Thymus (tissue), 11 donors: Measurements from ENCODE around the gene RFXAP. TPM values are rescaled to one million over a fixed set of nuclear protein-coding genes. Genes with fewer than 3 reads are reported as not detected.

Experiments
- DNase-seq, 9 donors: peaks; one replicate each; pipeline ENCODE4 v3.0.0-alpha.2; 2013; ENCODE audit warnings: low spot score in 9 of 9, low read depth in 6 of 9, missing footprints in 1 of 9
- H3K27ac ChIP-seq, 2 donors: one replicate each; pipeline ENCODE4 v1.5.1; 2013; ENCODE audit warnings: control low read depth in 1 of 2, low read depth in 1 of 2, low read length in 1 of 2, mild to moderate bottlenecking in 1 of 2, moderate library complexity in 1 of 2
- H3K27me3 ChIP-seq, 2 donors: one replicate each; pipeline ENCODE4 v1.5.1; 2013; ENCODE audit warnings: low read length in 1 of 2; ENCODE audit not compliant: control insufficient read depth in 2 of 2, insufficient read depth in 1 of 2
- H3K36me3 ChIP-seq, 2 donors: one replicate each; pipeline ENCODE4 v1.5.1; 2013; ENCODE audit warnings: low read length in 1 of 2, mild to moderate bottlenecking in 1 of 2, moderate library complexity in 1 of 2; ENCODE audit not compliant: control insufficient read depth in 2 of 2, insufficient read depth in 2 of 2
- H3K4me1 ChIP-seq, 2 donors: one replicate each; pipeline ENCODE4 v1.5.1; 2013; ENCODE audit warnings: low read length in 2 of 2; ENCODE audit not compliant: control insufficient read depth in 2 of 2, insufficient read depth in 2 of 2
- H3K4me3 ChIP-seq, 2 donors: one replicate each; pipeline ENCODE4 v1.5.1; 2013; ENCODE audit warnings: low read length in 2 of 2, control low read depth in 1 of 2, mild to moderate bottlenecking in 1 of 2
- H3K9me3 ChIP-seq, 2 donors: one replicate each; pipeline ENCODE4 v1.5.1; 2013; ENCODE audit warnings: low read length in 1 of 2, mild to moderate bottlenecking in 1 of 2; ENCODE audit not compliant: control insufficient read depth in 2 of 2, insufficient read depth in 1 of 2
- WGBS: extraction: QIAGEN DNeasy Blood & Tissue Kit; methylation state at CpG from one replicate; pipeline ENCODE4 v1.1.7; 2013; 5-methylcytosine and 5-hydroxymethylcytosine counted together
- polyA plus RNA-seq: library from polyadenylated mRNA; stranded (reverse); fragments of 200-250 nt; gene quantifications from one replicate; pipeline ENCODE4 v1.2.3, GENCODE V29; 2013
- total RNA-seq: library from RNA; stranded (reverse); fragments of 120-200 nt; gene quantifications from one replicate; pipeline ENCODE4 v1.2.4, GENCODE V29; 2013
- donor health status: healthy.

The RFXAP gene
- total and polyA plus RNA-seq, 2 donors: 2.6 to 9.1 TPM

- no peak for DNase-seq
- H3K4me1 ChIP-seq: no peaks in the 10 kb centered on the region
- WGBS: 97% methylated on average over 1 of the region's 1 CpG
- no peaks in the 10 kb centered on the region for H3K9me3 ChIP-seq
- H3K4me3 ChIP-seq: no peak overlapping the region
- H3K27ac ChIP-seq: no peak overlapping the region
- H3K27me3 ChIP-seq: no peaks in the 10 kb centered on the region
- H3K36me3 ChIP-seq: peaks cover 16 to 20% of the 10 kb centered on the region in 2 donors
Observed at GRCh38 chr13:36829753-36830152, 10.7 kb downstream of the RFXAP start.

GRCh38 chr13:36831291-36831690 lies 12.3 kb downstream of the RFXAP start:
- Histone ChIP-seq H3K36me3 (peaks cover 16 to 17% of the 10 kb centered on the region in 2 donors), H3K27ac (no peak overlapping the region), H3K9me3 (no peaks in the 10 kb centered on the region), H3K27me3 (no peaks in the 10 kb centered on the region), H3K4me3 (no peak overlapping the region), H3K4me1 (no peaks in the 10 kb centered on the region)
- no peak for DNase-seq
- WGBS: 97% methylated on average over 3 of the region's 3 CpGs

GRCh38 chr13:36834299-36834698 lies 15.3 kb downstream of the RFXAP start:
- no peak overlapping the region for H3K4me3 ChIP-seq
- no peak overlapping the region for H3K27ac ChIP-seq
- H3K4me1 ChIP-seq: no peaks in the 10 kb centered on the region
- H3K36me3 ChIP-seq: peaks cover 6 to 12% of the 10 kb centered on the region in 2 donors
- no peaks in the 10 kb centered on the region for H3K27me3 ChIP-seq
- no peaks in the 10 kb centered on the region for H3K9me3 ChIP-seq
- 99% methylated on average over 3 of the region's 3 CpGs for WGBS
- DNase-seq: no peak

- H3K36me3 ChIP-seq: peaks cover 0 to 4% of the 10 kb centered on the region in 2 donors
- H3K4me1 ChIP-seq: no peaks in the 10 kb centered on the region
- no peaks in the 10 kb centered on the region for H3K27me3 ChIP-seq
- 73% methylated on average over 4 of the region's 4 CpGs for WGBS
- H3K9me3 ChIP-seq: no peaks in the 10 kb centered on the region
- H3K4me3 ChIP-seq: no peak overlapping the region
- no peak for DNase-seq
- H3K27ac ChIP-seq: no peak overlapping the region
Observed at GRCh38 chr13:36837354-36838092, 18.5 kb downstream of the RFXAP start.

- 96% methylated on average over 3 of the region's 3 CpGs for WGBS
- H3K4me3 ChIP-seq: no peak overlapping the region
- no peaks in the 10 kb centered on the region for H3K27me3 ChIP-seq
- no peaks in the 10 kb centered on the region for H3K4me1 ChIP-seq
- no peaks in the 10 kb centered on the region for H3K9me3 ChIP-seq
- H3K36me3 ChIP-seq: peaks cover 4% of the 10 kb centered on the region in 2 donors
- DNase-seq: no peak
- no peak overlapping the region for H3K27ac ChIP-seq
Observed at GRCh38 chr13:36839281-36839680, 20.3 kb downstream of the RFXAP start.

- Histone ChIP-seq H3K4me3 (no peak overlapping the region), H3K27me3 (no peaks in the 10 kb centered on the region), H3K9me3 (no peaks in the 10 kb centered on the region), H3K36me3 (peaks cover 4% of the 10 kb centered on the region in 2 donors), H3K4me1 (no peaks in the 10 kb centered on the region), H3K27ac (no peak overlapping the region)
- WGBS: 97% methylated on average over 12 of the region's 12 CpGs
- no peak for DNase-seq
Observed at GRCh38 chr13:36839981-36840380, 21.0 kb downstream of the RFXAP start.

GRCh38 chr13:36840718-36841250 lies 21.8 kb downstream of the RFXAP start:
- Histone ChIP-seq H3K27ac (no peak overlapping the region), H3K36me3 (peaks cover 4% of the 10 kb centered on the region in 2 donors), H3K9me3 (no peaks in the 10 kb centered on the region), H3K27me3 (no peaks in the 10 kb centered on the region), H3K4me3 (no peak overlapping the region), H3K4me1 (no peaks in the 10 kb centered on the region)
- WGBS: 53% methylated on average over 3 of the region's 3 CpGs
- no peak for DNase-seq

- Histone ChIP-seq H3K9me3 (no peaks in the 10 kb centered on the region), H3K27me3 (no peaks in the 10 kb centered on the region), H3K36me3 (peaks cover 4% of the 10 kb centered on the region in 2 donors), H3K4me1 (no peaks in the 10 kb centered on the region), H3K27ac (no peak overlapping the region), H3K4me3 (no peak overlapping the region)
- 96% methylated on average over 5 of the region's 5 CpGs for WGBS
- DNase-seq: no peak
Observed at GRCh38 chr13:36841391-36841790, 22.4 kb downstream of the RFXAP start.

- Histone ChIP-seq H3K9me3 (no peaks in the 10 kb centered on the region), H3K27me3 (no peaks in the 10 kb centered on the region), H3K4me1 (no peaks in the 10 kb centered on the region), H3K4me3 (no peak overlapping the region), H3K27ac (no peak overlapping the region), H3K36me3 (peaks cover 0 to 4% of the 10 kb centered on the region in 2 donors)
- DNase-seq: no peak
- WGBS: 91% methylated on average over 9 of the region's 9 CpGs
Observed at GRCh38 chr13:36847606-36848005, 28.6 kb downstream of the RFXAP start.
